GM12874 (cell line): ENCODE measurements around the gene MUC4.

Experiments used
- CTCF ChIP-seq: IDR thresholded peaks from 2 replicates; pipeline ENCODE4 v1.5.1; 2011; ENCODE audit warnings: low read depth, mild to moderate bottlenecking, control low read depth, low read length, moderate library complexity; ENCODE audit not compliant: insufficient read depth

The MUC4 gene

GRCh38 chr3:195773956-195774537, 37.7 kb downstream of the MUC4 start:
- TF ChIP-seq CTCF = no peak

GRCh38 chr3:195771646-195772300, 40.0 kb downstream of the MUC4 start:
- no peak for TF ChIP-seq CTCF

GRCh38 chr3:195770081-195770840, 41.5 kb downstream of the MUC4 start:
- no peak for TF ChIP-seq CTCF

GRCh38 chr3:195769551-195769950, 42.2 kb downstream of the MUC4 start:
- TF ChIP-seq CTCF = no peak

- TF ChIP-seq CTCF = no peak
Observed at GRCh38 chr3:195768831-195769303, 42.9 kb downstream of the MUC4 start.

DNA sequence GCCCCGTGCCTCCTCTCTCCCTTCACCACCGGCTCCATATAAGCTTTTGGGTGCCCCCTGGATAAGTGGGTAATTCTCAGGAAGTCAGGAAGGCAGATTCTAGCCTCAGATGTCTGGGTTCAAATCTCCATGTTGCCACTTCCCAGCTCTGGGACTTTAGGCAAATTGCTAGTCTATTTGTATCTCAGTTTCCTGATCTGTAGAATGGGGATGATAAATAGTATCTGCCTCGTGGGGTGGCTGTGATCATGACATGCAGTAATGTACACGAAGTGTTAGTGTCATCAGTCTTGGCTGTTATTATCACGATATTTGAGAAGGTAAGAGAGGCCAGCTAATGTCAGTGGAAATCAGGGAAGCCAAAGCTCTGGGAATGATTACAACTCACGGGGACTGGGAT, 43.3 kb downstream of the MUC4 start:
- TF ChIP-seq CTCF = no peak

GRCh38 chr3:195767792-195768191, 43.9 kb downstream of the MUC4 start:
- TF ChIP-seq CTCF = no peak
